ENCODE data around the gene PSMB11.

Gene PSMB11

GRCh38 chr14:23044840-23045239, 2.8 kb downstream of the PSMB11 start:
- no peak for TF ChIP-seq GATA2 (IDR thresholded peaks at IDR 0.05; ENCODE audit: low read depth, low read length)
- no peak for TF ChIP-seq GATA3 (IDR thresholded peaks at IDR 0.05; ENCODE audit: low read depth, low read length)

GRCh38 chr14:23045419-23046357, 3.7 kb downstream of the PSMB11 start:
- TF ChIP-seq GATA2 (IDR thresholded peaks at IDR 0.05; ENCODE audit: low read depth, low read length): no peak
- no peak for TF ChIP-seq GATA3 (IDR thresholded peaks at IDR 0.05; ENCODE audit: low read depth, low read length)

DNA sequence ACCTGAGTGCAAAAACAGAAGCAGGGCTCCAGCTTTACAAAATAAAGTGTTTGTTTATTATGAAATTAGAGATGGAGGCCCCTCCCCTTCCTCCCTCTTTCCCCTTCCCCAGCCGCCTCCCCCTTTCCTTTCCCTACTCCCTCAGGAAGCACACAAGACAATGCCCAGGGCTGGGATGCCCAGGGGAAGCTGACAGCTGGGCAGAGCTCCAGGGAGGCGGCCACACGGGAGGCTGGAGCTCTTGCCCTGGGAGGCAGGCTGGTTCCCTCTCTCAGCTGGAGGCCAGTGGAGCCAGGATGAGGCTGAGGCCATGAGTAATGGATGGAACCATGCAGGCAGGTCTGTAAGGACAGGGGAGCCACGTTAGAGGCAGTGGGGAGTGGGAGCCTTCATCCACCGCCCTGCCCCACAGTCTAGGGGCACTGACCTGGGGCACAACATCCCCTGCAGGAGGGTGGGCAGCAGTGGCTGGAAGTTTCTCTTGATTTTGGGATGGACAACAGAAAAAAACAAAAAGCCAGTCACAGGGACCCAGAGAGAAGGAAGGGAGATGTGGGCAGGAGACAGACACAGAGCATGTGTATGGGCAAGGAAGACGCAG, 5.1 kb downstream of the PSMB11 start:
- no peak for TF ChIP-seq GATA2 (IDR thresholded peaks at IDR 0.05; ENCODE audit: low read depth, low read length)
- no peak for TF ChIP-seq GATA3 (IDR thresholded peaks at IDR 0.05; ENCODE audit: low read depth, low read length)

DNA sequence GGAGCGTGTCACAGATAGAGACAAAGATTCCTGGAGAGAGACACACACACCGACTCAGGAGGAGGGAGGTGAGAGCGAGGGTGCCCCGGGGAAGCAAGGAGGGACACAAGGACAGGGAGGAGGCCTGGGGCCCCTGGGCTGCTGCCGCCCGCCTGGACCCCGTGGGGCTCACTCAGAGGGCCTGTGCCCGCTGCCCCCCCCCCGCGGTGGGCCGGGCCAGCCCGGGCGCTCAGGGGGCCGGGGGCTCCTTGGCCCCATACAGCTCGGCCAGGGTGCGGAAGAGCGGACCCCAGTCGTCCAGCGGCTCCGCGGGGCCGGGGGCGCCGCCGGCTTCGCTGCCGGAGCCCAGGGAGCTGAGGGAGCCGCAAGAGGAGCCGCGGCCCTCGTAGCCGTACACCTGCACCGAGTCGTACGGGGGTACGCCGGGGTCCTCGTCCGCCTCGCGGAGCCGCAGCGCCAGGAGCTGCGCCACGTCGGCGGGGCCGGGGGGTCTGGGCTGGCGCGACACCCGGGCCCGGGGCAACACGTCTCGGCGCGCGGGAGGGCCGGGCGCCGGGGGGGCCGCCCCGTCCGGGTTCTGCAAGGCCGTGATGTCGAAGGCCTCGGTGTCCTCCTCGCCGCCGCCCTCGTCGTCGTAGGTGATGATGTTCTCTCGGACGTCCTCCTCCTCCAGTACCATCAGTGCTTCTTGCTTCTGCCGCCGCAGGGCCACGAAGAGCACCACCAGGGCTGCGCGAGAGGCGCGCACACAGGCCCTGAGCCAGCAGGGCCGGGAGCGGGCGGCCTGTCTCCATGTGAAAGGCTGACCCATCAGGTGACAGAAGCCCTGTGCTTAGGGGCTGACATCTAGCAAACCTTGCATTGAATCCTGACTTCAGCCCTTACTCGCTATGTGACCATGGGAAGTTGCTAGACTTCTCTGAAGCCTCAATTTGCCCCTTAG, 6.0 kb downstream of the PSMB11 start:
- TF ChIP-seq GATA3 (IDR thresholded peaks at IDR 0.05; ENCODE audit: low read depth, low read length): no peak
- TF ChIP-seq GATA2 (IDR thresholded peaks at IDR 0.05; ENCODE audit: low read depth, low read length): no peak

DNA sequence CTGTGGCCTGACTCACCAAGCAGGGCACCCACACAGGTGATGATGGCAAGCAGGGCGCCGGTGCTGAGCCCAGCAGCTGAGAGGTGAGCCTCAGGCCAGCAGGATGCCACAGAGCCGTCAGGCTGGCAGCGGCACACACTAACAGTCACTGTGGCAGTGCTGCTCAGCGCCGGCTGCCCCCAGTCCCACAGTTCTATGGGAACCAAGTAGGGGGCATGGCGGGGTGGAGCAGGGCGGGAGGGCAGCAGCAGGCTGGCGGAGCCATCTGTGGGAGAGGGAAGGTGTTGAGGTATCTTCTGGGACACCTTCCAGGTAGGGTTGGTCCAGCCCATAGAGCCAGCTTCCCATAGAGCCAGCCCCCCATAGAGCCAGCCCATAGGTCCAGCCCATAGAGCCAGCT, 7.0 kb downstream of the PSMB11 start:
- TF ChIP-seq GATA3 (IDR thresholded peaks at IDR 0.05; ENCODE audit: low read depth, low read length) (no peak), GATA2 (IDR thresholded peaks at IDR 0.05; ENCODE audit: low read depth, low read length) (no peak)

- TF ChIP-seq GATA2 (IDR thresholded peaks at IDR 0.05; ENCODE audit: low read depth, low read length): no peak
- TF ChIP-seq GATA3 (IDR thresholded peaks at IDR 0.05; ENCODE audit: low read depth, low read length): no peak
These were observed 9.4 kb downstream of the PSMB11 start for GRCh38 chr14:23051141-23052057.

GRCh38 chr14:23052182-23052623, 10.2 kb downstream of the PSMB11 start:
- TF ChIP-seq GATA2 (IDR thresholded peaks at IDR 0.05; ENCODE audit: low read depth, low read length) (no peak), GATA3 (IDR thresholded peaks at IDR 0.05; ENCODE audit: low read depth, low read length) (no peak)

GRCh38 chr14:23052671-23053070, 10.7 kb downstream of the PSMB11 start:
- TF ChIP-seq GATA3 (IDR thresholded peaks at IDR 0.05; ENCODE audit: low read depth, low read length) (no peak), GATA2 (IDR thresholded peaks at IDR 0.05; ENCODE audit: low read depth, low read length) (no peak)

GRCh38 chr14:23053426-23053825, 11.4 kb downstream of the PSMB11 start:
- no peak for TF ChIP-seq GATA3 (IDR thresholded peaks at IDR 0.05; ENCODE audit: low read depth, low read length)
- TF ChIP-seq GATA2 (IDR thresholded peaks at IDR 0.05; ENCODE audit: low read depth, low read length): no peak

DNA sequence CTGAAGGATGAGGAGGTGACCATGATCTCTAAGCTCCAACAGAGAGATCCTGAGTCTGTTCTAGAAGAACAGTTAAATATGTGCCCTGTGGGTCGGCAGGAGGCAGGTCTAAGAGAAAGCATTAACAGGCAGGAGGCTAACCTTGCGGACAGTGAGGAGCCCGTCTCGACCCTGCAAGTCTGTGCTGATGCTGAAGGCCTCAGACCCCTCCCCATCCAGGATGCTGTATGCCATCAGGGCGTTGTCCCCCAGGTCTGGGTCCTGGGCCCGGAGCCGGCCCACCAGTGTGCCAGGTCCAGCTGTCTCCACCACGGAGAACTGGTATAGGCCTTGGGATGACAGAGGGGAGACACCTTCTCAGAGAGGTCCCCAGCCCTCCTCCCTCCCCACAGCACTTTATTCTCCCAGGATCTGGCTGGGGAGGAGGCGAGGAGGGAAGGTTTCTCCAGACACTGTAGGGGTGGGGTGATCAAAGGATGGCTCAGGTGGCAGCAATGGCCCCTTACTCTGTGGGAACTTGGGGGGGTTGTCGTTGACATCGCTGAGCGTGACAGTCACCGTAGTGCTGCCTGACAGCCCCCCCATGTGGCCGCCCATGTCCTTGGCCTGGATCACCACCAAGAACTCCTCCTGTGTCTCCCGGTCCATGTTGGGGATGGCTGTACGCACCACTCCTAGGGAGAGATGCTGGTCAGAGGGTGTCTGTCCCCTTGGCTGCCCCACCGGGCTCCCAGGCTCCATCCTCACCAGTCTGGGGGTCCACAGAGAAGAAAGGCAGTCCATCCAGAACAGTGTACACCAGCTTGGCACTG, 12.2 kb downstream of the PSMB11 start:
- no peak for TF ChIP-seq GATA3 (IDR thresholded peaks at IDR 0.05; ENCODE audit: low read depth, low read length)

DNA sequence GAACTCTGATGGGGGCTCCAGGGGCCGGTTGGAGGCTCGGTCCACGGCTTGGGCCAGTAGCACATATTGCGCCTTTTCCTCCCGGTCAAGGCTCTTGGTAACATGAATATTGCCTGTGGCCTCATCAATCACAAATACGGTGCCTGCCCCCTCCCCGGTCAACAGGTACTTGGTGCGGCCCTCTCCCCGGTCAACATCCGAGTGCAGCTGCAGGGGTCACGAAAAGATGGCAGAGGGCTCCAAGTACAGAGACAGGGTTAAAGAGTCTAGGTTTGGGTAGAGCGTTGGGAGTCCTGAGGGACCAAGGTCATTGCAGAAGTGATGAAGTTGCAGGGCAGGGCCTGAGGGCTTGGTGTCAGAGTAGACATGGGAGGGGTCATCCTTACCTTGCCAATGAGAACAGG, 13.1 kb downstream of the PSMB11 start:
- no peak for TF ChIP-seq GATA2 (IDR thresholded peaks at IDR 0.05; ENCODE audit: low read depth, low read length)
- no peak for TF ChIP-seq GATA3 (IDR thresholded peaks at IDR 0.05; ENCODE audit: low read depth, low read length)

- TF ChIP-seq GATA2 (IDR thresholded peaks at IDR 0.05; ENCODE audit: low read depth, low read length) (no peak), GATA3 (IDR thresholded peaks at IDR 0.05; ENCODE audit: low read depth, low read length) (no peak)
These were observed 13.7 kb downstream of the PSMB11 start for GRCh38 chr14:23055621-23056144.

All from SH-SY5Y (cell line).